DOHH2 (cell line): ENCODE results near the gene SLC33A1.

Experiments
- EZH2phosphoT487 ChIP-seq: fragments of 200-600 bp; sonication (generic); IDR thresholded peaks from 2 replicates; pipeline ENCODE4 v1.6.1; 2017; ENCODE audit warnings: borderline replicate concordance, mild to moderate bottlenecking, antibody characterized with exemption, low read length, moderate library complexity, mixed read lengths
- TF ChIP-seq, protein P1 (sequence below): fragments of 200-600 bp; sonication (generic); IDR thresholded peaks from one replicate; pipeline ENCODE4 v1.5.1; 2014; ENCODE audit warnings: antibody characterized with exemption, mild to moderate bottlenecking, low read depth, low read length; ENCODE audit not compliant: poor library complexity, severe bottlenecking

DNA sequence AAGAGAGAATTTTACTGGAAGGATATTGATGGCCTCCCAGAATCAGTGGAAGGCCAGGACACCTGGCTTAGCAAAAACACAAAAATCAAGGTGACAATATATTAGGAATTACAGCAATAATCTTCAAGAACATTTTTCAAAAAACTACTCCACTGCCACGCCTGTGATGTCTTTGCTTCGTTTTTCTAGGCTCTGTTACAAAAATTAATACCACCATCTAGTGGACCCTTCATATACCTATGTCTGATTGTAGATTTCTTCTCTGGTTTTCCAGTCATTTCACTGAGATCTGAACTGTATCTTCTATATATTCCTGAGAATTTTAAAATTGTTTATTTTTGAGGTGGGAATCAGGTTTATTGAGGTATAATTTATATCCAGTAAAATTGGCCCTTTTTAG is 5.6 kb upstream of the SLC33A1 start:
- TF ChIP-seq, protein P1, sequence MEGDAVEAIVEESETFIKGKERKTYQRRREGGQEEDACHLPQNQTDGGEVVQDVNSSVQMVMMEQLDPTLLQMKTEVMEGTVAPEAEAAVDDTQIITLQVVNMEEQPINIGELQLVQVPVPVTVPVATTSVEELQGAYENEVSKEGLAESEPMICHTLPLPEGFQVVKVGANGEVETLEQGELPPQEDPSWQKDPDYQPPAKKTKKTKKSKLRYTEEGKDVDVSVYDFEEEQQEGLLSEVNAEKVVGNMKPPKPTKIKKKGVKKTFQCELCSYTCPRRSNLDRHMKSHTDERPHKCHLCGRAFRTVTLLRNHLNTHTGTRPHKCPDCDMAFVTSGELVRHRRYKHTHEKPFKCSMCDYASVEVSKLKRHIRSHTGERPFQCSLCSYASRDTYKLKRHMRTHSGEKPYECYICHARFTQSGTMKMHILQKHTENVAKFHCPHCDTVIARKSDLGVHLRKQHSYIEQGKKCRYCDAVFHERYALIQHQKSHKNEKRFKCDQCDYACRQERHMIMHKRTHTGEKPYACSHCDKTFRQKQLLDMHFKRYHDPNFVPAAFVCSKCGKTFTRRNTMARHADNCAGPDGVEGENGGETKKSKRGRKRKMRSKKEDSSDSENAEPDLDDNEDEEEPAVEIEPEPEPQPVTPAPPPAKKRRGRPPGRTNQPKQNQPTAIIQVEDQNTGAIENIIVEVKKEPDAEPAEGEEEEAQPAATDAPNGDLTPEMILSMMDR: peak; percentile 46
- no peak for TF ChIP-seq EZH2phosphoT487
